Mammary epithelial cell (primary cell): ENCODE data around the gene GSTT2.

Source experiments
- CTCF ChIP-seq, 2 donors: IDR thresholded peaks in 1 of 2; conservative IDR thresholded peaks in 1 of 2; 2 replicates each; pipeline ENCODE4 v1.5.1; 2011 to 2012; ENCODE audit warnings: inconsistent platforms in 2 of 2, low read length in 2 of 2, mild to moderate bottlenecking in 2 of 2, control low read depth in 1 of 2, low read depth in 1 of 2; ENCODE audit not compliant: insufficient read depth in 1 of 2; ENCODE audit errors: extremely low read depth in 1 of 2
- EZH2 ChIP-seq: IDR thresholded peaks from 2 replicates; pipeline ENCODE4 v1.6.1; 2012; ENCODE audit warnings: low read length, inconsistent platforms, borderline replicate concordance

DNA sequence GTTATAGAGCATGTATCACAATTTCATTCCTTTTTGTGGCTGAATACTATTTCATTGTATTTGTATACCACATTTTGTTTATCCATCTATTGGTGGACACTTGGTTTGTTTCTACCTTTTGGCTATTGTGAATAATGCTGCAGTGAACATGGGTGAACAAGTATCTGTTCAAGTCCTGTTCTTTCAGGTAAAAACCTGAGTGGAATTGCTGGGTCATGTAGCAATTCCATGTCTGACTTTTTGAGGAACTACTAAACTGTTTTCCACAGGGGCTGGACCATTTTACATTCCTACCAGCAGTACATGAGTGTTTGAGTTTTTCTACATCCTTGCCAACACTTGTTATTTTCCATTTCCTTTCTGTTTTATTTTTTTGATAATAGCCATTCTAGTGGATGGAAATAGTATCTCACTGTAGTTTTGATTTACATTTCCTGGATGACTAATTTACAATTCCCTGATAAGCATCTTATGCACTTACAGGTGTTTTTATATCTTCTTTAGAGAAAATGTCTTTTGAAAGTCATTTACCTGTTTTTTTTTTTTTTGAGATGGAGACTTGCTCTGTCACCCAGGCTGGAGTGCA lies 43.4 kb downstream of the GSTT2 start:
- TF ChIP-seq CTCF (conservative IDR thresholded peaks at IDR 0.05 in 1 of 2, IDR thresholded peaks at IDR 0.05 in 1 of 2; ENCODE audit: extremely low read depth in 1 of 2, insufficient read depth in 1 of 2, low read depth in 1 of 2, low read length in 2 of 2) (no peak), EZH2 (no peak)
